HL-60 (cell line): ENCODE measurements around the gene CDHR5.

ENCODE experiments used
- DNase-seq, 2 experiments: peaks; one replicate each; pipeline ENCODE4 v3.0.0-alpha.2; 2010 to 2020; ENCODE audit warnings: low read depth in 1 of 2, low spot score in 1 of 2
- H3K27ac ChIP-seq: fragments of 250-450 bp; sonication (Bioruptor Pico); replicated peaks from 2 replicates; pipeline ENCODE4 v1.5.1; 2020; ENCODE audit warnings: mild to moderate bottlenecking, moderate library complexity
- H3K27me3 ChIP-seq: fragments of 250-450 bp; sonication (Bioruptor Pico); 2 replicates; pipeline ENCODE4 v1.5.1; 2021; ENCODE audit warnings: mild to moderate bottlenecking, moderate library complexity; ENCODE audit not compliant: insufficient read depth, poor library complexity, severe bottlenecking
- H3K4me3 ChIP-seq: replicated peaks from 2 replicates; pipeline ENCODE4 v1.5.1; 2011; ENCODE audit warnings: mild to moderate bottlenecking, control low read depth, low read length; ENCODE audit not compliant: insufficient read depth
- GABPA ChIP-seq: IDR thresholded peaks from 2 replicates; pipeline ENCODE4 v1.6.1; 2012; ENCODE audit warnings: low read depth
- POLR2AphosphoS5 ChIP-seq: IDR thresholded peaks from 2 replicates; pipeline ENCODE4 v1.6.1; 2012; ENCODE audit warnings: low read depth
- SPI1 ChIP-seq: IDR thresholded peaks from 2 replicates; pipeline ENCODE4 v1.6.1; 2012; ENCODE audit warnings: low read depth, mild to moderate bottlenecking, borderline replicate concordance
- TF ChIP-seq, protein P1 (sequence below): IDR thresholded peaks from one replicate; pipeline ENCODE4 v1.5.1; 2011; ENCODE audit warnings: low read length, control low read depth, inconsistent platforms; ENCODE audit not compliant: insufficient read depth
- TF ChIP-seq, protein P2 (sequence below): IDR thresholded peaks from 2 replicates; pipeline ENCODE4 v1.6.1; 2012; ENCODE audit warnings: low read depth; ENCODE audit not compliant: insufficient replicate concordance

The CDHR5 gene

DNA sequence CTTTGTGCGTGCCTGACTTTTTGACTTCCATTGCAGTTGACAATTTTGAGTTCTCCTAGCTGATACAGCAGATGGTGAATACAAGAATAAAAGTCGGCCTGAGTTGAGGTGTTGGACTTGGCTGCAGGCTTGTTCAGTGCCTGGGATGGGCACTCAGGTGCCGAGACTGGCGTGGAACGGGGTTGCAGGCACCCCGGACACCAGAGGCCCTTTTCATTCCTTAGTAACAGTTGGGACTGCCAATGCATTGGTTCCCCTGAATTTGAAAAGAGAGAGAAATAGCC, 47.2 kb downstream of the CDHR5 start:
- H3K27ac ChIP-seq, result peak overlapping the region; percentile 85
- peaks cover 4% of the 10 kb centered on the region for H3K27me3 ChIP-seq
- H3K4me3 ChIP-seq, result peak overlapping the region; percentile 93
- TF ChIP-seq, protein P1, sequence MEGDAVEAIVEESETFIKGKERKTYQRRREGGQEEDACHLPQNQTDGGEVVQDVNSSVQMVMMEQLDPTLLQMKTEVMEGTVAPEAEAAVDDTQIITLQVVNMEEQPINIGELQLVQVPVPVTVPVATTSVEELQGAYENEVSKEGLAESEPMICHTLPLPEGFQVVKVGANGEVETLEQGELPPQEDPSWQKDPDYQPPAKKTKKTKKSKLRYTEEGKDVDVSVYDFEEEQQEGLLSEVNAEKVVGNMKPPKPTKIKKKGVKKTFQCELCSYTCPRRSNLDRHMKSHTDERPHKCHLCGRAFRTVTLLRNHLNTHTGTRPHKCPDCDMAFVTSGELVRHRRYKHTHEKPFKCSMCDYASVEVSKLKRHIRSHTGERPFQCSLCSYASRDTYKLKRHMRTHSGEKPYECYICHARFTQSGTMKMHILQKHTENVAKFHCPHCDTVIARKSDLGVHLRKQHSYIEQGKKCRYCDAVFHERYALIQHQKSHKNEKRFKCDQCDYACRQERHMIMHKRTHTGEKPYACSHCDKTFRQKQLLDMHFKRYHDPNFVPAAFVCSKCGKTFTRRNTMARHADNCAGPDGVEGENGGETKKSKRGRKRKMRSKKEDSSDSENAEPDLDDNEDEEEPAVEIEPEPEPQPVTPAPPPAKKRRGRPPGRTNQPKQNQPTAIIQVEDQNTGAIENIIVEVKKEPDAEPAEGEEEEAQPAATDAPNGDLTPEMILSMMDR, result no peak
- no peak for TF ChIP-seq POLR2AphosphoS5
- TF ChIP-seq SPI1, result no peak
- no peak for TF ChIP-seq GABPA
- TF ChIP-seq, protein P2, sequence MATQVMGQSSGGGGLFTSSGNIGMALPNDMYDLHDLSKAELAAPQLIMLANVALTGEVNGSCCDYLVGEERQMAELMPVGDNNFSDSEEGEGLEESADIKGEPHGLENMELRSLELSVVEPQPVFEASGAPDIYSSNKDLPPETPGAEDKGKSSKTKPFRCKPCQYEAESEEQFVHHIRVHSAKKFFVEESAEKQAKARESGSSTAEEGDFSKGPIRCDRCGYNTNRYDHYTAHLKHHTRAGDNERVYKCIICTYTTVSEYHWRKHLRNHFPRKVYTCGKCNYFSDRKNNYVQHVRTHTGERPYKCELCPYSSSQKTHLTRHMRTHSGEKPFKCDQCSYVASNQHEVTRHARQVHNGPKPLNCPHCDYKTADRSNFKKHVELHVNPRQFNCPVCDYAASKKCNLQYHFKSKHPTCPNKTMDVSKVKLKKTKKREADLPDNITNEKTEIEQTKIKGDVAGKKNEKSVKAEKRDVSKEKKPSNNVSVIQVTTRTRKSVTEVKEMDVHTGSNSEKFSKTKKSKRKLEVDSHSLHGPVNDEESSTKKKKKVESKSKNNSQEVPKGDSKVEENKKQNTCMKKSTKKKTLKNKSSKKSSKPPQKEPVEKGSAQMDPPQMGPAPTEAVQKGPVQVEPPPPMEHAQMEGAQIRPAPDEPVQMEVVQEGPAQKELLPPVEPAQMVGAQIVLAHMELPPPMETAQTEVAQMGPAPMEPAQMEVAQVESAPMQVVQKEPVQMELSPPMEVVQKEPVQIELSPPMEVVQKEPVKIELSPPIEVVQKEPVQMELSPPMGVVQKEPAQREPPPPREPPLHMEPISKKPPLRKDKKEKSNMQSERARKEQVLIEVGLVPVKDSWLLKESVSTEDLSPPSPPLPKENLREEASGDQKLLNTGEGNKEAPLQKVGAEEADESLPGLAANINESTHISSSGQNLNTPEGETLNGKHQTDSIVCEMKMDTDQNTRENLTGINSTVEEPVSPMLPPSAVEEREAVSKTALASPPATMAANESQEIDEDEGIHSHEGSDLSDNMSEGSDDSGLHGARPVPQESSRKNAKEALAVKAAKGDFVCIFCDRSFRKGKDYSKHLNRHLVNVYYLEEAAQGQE, result no peak
- no peak for DNase-seq

DNA sequence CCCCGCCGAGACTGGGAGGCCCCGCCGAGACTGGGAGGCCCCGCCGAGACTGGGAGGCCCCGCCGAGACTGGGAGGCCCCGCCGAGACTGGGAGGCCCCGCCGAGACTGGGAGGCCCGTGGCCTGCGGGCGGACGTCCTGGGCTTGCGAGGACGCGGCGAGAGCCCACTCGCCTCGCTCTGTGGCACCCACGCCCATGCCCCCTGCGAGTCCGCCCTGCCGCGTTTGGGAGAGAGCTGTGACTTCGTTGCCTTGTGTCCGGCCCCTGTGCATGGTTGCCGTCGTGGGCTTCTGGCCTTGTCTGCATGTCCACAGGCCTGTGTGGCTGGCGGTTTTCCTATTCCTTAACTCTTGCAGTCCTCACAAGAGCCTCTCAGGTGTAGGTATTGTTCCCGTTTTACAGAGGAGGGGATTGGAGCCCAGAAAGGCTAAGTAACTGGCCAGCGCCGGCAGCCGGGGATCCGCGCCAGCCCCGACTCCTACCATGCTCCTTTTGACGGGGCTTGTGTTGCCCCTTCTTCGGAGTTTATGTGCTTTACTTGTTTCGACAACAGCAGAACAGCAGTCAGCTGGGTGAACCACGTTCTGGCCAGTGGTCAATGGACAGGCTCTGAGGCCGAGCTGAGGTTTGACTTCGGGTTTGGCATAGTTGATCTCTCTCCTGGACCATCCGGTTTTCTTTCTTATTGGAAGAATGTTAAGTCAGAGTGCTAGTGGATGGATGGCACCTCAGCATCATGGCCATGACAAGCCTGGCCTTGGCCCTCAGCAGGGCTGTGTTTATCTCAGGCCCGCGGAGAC, 47.7 kb downstream of the CDHR5 start:
- Histone ChIP-seq H3K27ac (peak overlapping the region; percentile 85), H3K4me3 (peak overlapping the region; percentile 93), H3K27me3 (peaks cover 4% of the 10 kb centered on the region)
- no peak for TF ChIP-seq GABPA
- no peak for TF ChIP-seq POLR2AphosphoS5
- TF ChIP-seq SPI1, result no peak
- TF ChIP-seq, protein P1, result no peak
- TF ChIP-seq, protein P2, result no peak
- no peak for DNase-seq

DNA sequence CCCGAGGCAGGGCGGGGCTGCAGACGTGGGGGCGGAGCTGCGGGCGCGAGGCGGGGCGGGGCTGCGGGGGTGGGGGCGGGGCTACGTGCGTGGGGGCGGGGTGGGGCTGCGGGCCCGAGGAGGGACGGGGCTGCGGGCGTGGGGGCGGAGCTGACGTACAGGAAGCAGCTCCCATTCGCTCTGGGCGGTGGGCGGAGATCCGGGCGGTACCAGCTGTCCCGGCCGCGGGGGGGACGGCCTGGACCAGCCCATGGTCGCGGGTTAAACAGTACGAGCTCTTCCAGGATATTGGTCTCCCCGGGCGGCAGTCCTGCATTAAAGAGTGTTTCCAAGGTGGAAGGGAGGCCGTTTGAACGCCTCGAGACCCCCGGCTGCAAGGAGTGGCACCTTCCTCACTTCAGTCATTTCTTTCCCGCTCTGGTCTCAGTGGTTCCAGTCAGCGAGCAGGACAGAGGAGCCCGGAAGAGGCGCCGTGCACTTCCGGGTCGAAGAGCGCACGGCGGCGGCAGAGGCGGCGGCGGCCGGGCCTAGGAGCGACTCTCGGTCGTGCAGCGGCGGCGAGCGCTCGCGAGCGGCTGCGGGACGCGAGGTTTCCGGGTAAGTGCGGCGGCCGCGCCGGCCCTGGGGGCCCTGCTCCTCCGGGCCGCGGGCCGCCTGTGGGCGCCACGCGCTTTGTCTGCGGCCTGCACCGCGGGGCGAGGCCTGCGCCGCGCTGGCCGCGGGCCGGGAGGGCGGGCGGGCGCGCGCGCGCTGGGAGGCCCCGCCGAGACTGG, 48.6 kb downstream of the CDHR5 start, which contains the start of gene PHRF1:
Gene PHRF1, plus strand, starts transcription at position 475 of the 773 bp plus-strand sequence. CDS start 5,043 bp downstream, outside the sequence.
- H3K27ac ChIP-seq, result peak within 1 kb of the TSS; percentile 100
- peak; percentile 92 to 93 for DNase-seq
- H3K4me3 ChIP-seq, result peak within 1 kb of the TSS; percentile 93
- H3K27me3 ChIP-seq, result peaks cover 4% of the 10 kb centered on the region
- TF ChIP-seq, protein P2, result peak; percentile 70
- TF ChIP-seq, protein P1, result no peak
- peak; percentile 54; the same call in 1 of the 2 replicates for TF ChIP-seq POLR2AphosphoS5
- TF ChIP-seq SPI1, result peak; percentile 15; the same call in 1 of the 2 replicates
- TF ChIP-seq GABPA, result peak; percentile 93
